ENCODE data around the gene TFIP11. TPM values are rescaled to one million over a fixed set of nuclear protein-coding genes. Genes with fewer than 3 reads are reported as not detected.

TFIP11 gene
- total and polyA plus RNA-seq, 2 donors (not counting 1 experiment from before 2014, with no cell fraction given): 33.5 to 82.8 TPM

- Histone ChIP-seq H2AFZ (ENCODE audit: insufficient read depth, low read depth, low read length, poor library complexity, severe bottlenecking) (no peak overlapping the region), H3K4me2 (replicated peaks; ENCODE audit: low read depth, low read length, poor library complexity, severe bottlenecking) (no peak overlapping the region), H3K27me3 (replicated peaks in 1 of 4; ENCODE audit: control extremely low read depth in 1 of 4, control insufficient read depth in 3 of 4, insufficient read depth in 4 of 4, low read length in 3 of 4) (no peaks in the 10 kb centered on the region), H3K4me1 (ENCODE audit: control insufficient read depth in 2 of 2, insufficient read depth in 2 of 2, low read length in 2 of 2) (peaks cover 17 to 21% of the 10 kb centered on the region in 2 donors), H3K9me3 (ENCODE audit: control extremely low read depth in 1 of 3, control insufficient read depth in 2 of 3, insufficient read depth in 1 of 3, low read length in 2 of 3) (no peaks in the 10 kb centered on the region), H3K79me2 (ENCODE audit: control insufficient read depth, insufficient read depth, low read length) (peaks cover 48% of the 10 kb centered on the region), H4K20me1 (ENCODE audit: control insufficient read depth, insufficient read depth, low read length, poor library complexity, severe bottlenecking) (no peaks in the 10 kb centered on the region), H3K4me3 (ENCODE audit: control extremely low read depth in 1 of 5, extremely low read depth in 1 of 5, insufficient read depth in 1 of 5, low read depth in 2 of 5, low read length in 4 of 5) (no peak overlapping the region), H3K9ac (ENCODE audit: low read length) (no peak overlapping the region), H3K27ac (ENCODE audit: low read length in 2 of 2) (no peak overlapping the region), H3K36me3 (replicated peaks in 1 of 2; ENCODE audit: control extremely low read depth in 1 of 2, control insufficient read depth in 1 of 2, extremely low read depth in 1 of 2, insufficient read depth in 2 of 2, low read length in 1 of 2) (peaks cover 0 to 8% of the 10 kb centered on the region in 2 experiments)
- Mint-ChIP-seq H3K4me1 (peaks cover 36% of the 10 kb centered on the region), H3K27ac (no peak overlapping the region), H3K4me3 (peak overlapping the region; percentile 14), H3K27me3 (no peaks in the 10 kb centered on the region), H3K9me3 (ENCODE audit: insufficient read depth) (no peaks in the 10 kb centered on the region)
- ChIA-PET CTCF (interaction anchor here (1.3 kb wide), 1 partner anchor 157 kb away, joined by 4 read pairs; no protein-coding TSS in a partner anchor), POLR2A (interaction anchor here (0.6 kb wide), 1 partner anchor 33 kb away, joined by 4 read pairs; no protein-coding TSS in a partner anchor)
- intact Hi-C loops (cut with micrococcal nuclease): no loop called here
- WGBS (ENCODE audit: insufficient coverage): 98% methylated on average over 5 of the region's 12 CpGs
- DNase-seq (no peak), ATAC-seq (ENCODE audit: low read depth) (no peak)
- TF ChIP-seq CTCF (IDR thresholded peaks at IDR 0.05): no peak
- no peak for TF ChIP-seq EZH2 (IDR thresholded peaks at IDR 0.05; ENCODE audit: borderline replicate concordance, insufficient read depth, low read depth, low read length, poor library complexity, severe bottlenecking)
Observed at GRCh38 chr22:26514419-26515161, 2.3 kb upstream of the TFIP11 start.

GRCh38 chr22:26513838-26514237, 1.6 kb upstream of the TFIP11 start:
- Histone ChIP-seq H3K36me3 (replicated peaks in 1 of 2; ENCODE audit: control extremely low read depth in 1 of 2, control insufficient read depth in 1 of 2, extremely low read depth in 1 of 2, insufficient read depth in 2 of 2, low read length in 1 of 2) (peaks cover 4 to 14% of the 10 kb centered on the region in 2 experiments), H3K4me1 (ENCODE audit: control insufficient read depth in 2 of 2, insufficient read depth in 2 of 2, low read length in 2 of 2) (peaks cover 17 to 21% of the 10 kb centered on the region in 2 donors), H3K79me2 (ENCODE audit: control insufficient read depth, insufficient read depth, low read length) (peaks cover 54% of the 10 kb centered on the region), H3K4me3 (ENCODE audit: control extremely low read depth in 1 of 5, extremely low read depth in 1 of 5, insufficient read depth in 1 of 5, low read depth in 2 of 5, low read length in 4 of 5) (no peak overlapping the region), H3K27me3 (replicated peaks in 1 of 4; ENCODE audit: control extremely low read depth in 1 of 4, control insufficient read depth in 3 of 4, insufficient read depth in 4 of 4, low read length in 3 of 4) (no peaks in the 10 kb centered on the region), H4K20me1 (ENCODE audit: control insufficient read depth, insufficient read depth, low read length, poor library complexity, severe bottlenecking) (no peaks in the 10 kb centered on the region), H3K27ac (ENCODE audit: low read length in 2 of 2) (no peak overlapping the region), H2AFZ (ENCODE audit: insufficient read depth, low read depth, low read length, poor library complexity, severe bottlenecking) (no peak overlapping the region), H3K9ac (ENCODE audit: low read length) (no peak overlapping the region), H3K4me2 (replicated peaks; ENCODE audit: low read depth, low read length, poor library complexity, severe bottlenecking) (no peak overlapping the region), H3K9me3 (ENCODE audit: control extremely low read depth in 1 of 3, control insufficient read depth in 2 of 3, insufficient read depth in 1 of 3, low read length in 2 of 3) (no peaks in the 10 kb centered on the region)
- intact Hi-C loops (cut with micrococcal nuclease): loop anchor here (1.0 kb wide), 1 partner anchor 21 kb away; no protein-coding TSS in a partner anchor
- peak overlapping the region; percentile 100 for H3K4me3 Mint-ChIP-seq
- H3K9me3 Mint-ChIP-seq (ENCODE audit: insufficient read depth): no peaks in the 10 kb centered on the region
- TF ChIP-seq CTCF (IDR thresholded peaks at IDR 0.05) (no peak), EZH2 (IDR thresholded peaks at IDR 0.05; ENCODE audit: borderline replicate concordance, insufficient read depth, low read depth, low read length, poor library complexity, severe bottlenecking) (no peak)
- no peaks in the 10 kb centered on the region for H3K27me3 Mint-ChIP-seq
- WGBS (ENCODE audit: insufficient coverage): 100% methylated on average over 1 of the region's 1 CpG
- no peak overlapping the region for H3K27ac Mint-ChIP-seq
- ChIA-PET POLR2A (no interaction called here), CTCF (interaction anchor here (0.6 to 3.6 kb wide), 2 partner anchors 9 to 12 kb away, joined by 3 to 18 read pairs; no protein-coding TSS in a partner anchor)
- ATAC-seq (ENCODE audit: low read depth) (no peak), DNase-seq (no peak)
- H3K4me1 Mint-ChIP-seq: peaks cover 41% of the 10 kb centered on the region

All from B cell (primary cell).